RKO (cell line): ENCODE results near the gene ZNF680.
"Not testable (repeated sequence)": the region's sequence is repeated elsewhere in the genome, so short reads cannot be mapped to it uniquely, and the experiment has no call there.

Experiments used
- DNase-seq: peaks from one replicate; pipeline ENCODE4 v3.0.0-alpha.2; 2016; ENCODE audit warnings: low spot score

Gene ZNF680

DNA sequence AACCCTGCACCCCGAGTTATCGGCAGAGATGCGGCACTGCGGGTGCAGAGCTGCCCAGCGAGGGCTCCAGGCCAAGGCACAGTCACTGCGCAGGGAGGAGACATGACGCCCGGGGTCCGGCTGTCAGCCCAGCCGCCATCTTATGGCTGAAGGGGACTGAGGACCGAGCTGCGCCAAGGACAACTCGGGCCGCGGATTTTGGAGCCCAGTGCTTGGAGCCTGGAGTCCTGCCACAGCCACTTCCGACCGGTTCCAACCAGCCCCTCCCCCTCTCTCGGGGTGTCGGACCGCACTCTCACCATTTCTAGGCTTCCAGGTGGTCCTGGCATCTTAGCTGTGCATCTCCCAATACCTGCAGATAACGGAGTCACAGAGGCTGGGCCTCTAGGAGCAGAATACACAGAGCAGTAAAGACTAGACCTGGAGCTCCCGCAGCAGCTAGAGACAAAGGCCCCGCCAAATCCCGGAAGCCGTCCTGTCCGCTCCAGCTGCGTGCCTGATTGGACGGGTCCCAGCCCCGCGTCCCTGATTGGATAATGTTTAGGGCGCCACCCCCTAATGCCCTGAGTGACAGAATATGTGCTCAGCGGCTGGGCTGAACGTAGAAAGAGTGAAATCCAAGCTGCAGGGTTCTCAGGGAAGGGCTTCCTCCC is at the start of gene ZNF680:
TSS of gene ZNF680 (minus strand) at position 446 of the 653 bp plus-strand sequence. CDS start at position 329, 117 bp downstream.
- DNase-seq, result peak; percentile 96

DNA sequence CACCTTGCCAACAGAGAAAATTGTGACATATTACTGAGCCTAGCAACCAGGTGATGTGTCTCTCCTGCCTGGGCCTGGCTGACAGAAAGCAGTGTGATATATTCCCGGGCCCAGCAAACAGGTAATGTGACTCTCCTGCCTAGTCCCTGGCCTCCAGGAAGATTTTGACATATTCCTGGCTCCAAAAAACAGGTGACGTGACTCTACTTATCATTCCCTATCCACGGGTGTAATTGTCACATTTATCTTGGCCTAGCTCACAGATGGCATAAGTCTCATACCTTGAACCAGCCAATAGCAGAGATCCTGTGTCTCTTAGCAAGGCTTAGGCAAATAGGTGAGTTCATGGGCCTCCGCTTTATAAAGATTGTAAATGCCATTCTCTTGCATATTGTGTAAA is 49.6 kb upstream of the ZNF680 start:
- no peak for DNase-seq

DNA sequence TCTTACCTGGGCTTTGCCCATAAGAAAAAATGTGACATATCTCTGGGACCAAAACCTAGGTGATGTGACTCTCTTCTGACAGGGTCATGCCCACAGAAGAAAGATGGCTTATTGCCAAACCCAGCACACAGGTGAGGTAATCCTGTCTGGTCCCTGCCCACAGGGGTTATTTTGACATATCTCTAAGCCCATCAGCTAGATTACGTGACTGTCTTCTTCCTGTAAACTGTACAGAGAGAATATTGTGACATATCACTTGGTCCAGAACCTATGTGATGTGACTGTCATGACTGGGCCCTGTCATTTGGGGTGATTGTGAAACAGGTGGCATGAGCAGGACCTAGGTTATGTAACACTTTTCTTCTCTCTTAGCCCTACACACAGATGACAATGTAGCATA is 48.8 kb upstream of the ZNF680 start:
- no peak for DNase-seq

GRCh38 chr7:64610997-64611396 is 48.1 kb upstream of the ZNF680 start:
- DNase-seq, result no peak

GRCh38 chr7:64608116-64608910 is 45.4 kb upstream of the ZNF680 start:
- no peak for DNase-seq

DNA sequence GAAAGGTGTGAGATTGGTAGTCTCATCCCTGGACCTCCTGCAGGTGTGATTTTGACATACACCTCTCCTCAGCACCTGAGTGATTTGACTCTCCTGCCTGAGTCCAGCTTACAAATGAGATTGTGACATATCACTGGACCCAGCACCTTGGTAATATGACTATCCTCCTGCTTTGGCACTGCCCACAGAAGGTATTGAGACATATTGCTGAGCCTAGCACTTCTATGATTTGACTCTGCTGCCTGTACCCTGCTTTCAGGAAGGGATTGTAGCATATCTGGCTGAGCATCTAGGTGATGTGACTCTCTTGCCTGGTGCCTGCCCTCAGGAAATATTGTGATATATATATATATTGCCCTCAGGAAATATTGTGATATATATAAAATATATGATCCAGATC is 43.5 kb upstream of the ZNF680 start:
- DNase-seq, result no peak

- no peak for DNase-seq
These were observed 40.4 kb upstream of the ZNF680 start for GRCh38 chr7:64603271-64603670.

- DNase-seq, result peak; percentile 83
These were observed 39.6 kb upstream of the ZNF680 start for GRCh38 chr7:64602518-64602917.

- DNase-seq, result no peak
These were observed 39.2 kb upstream of the ZNF680 start for GRCh38 chr7:64602086-64602485.

DNA sequence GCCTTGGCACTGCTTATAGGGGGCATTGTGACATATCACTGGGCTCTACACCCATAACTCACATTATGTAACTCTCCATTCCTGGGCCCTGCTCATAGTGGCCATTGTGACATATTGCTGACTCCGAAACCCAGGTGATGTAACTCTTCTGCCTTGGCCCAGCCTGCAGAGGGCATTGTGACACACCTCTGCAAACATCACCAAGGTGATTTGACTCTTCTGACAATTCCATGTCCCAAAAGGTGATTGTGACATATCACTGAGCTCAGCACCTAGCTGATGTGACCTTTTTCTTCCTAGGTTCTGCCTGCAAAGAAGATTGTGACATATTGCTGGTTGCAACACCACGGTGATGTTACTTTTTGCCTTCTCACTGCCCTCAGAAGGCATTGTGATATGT is 36.5 kb upstream of the ZNF680 start:
- DNase-seq, result no peak

- DNase-seq, result no peak
These were observed 28.1 kb upstream of the ZNF680 start for GRCh38 chr7:64590971-64591370.

DNA sequence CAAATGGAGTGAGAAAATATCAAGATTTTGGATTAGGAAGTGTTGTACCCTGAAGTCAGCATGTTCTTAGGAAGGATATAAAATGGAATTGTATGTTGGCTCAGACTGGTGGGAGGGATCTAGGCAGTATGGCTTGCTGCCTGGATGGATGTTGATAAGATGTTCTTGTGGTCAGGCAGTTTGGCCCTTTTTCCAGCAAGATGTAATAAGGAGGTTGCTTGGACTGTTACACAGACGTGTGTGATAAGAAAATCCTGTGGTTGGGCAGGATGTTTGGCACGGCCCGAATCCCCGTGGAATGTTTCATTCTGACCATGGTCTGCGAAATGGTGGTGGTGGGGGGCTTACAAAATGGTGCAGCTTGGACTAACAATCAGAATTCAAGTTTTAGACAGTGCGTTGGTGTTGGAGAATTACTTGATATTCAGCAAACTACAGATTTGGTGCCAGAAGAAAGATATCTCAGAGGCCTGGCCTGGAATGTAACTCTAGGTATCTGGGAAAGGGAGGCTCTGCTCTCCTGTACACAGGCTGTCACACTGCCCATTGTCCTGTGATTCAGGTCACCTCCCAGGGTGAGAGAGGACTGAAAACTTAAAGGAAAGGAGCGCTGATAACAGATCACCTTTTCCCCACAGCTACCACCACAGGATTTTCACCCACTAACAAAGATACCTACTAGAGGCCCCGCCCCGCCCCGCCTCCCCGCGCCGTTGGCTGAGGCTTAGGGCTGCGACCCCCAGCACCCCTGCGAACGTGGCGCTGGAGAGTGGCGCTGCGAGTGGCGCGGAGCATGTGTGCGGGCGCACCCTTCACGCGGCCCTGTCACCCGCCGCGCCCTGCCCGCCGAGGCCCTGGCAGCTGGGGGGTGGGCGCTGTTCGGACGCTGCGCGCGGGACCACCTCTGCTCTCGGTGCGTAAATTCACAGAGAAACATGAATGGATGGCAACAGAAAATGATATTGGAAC is 19.3 kb upstream of the ZNF680 start:
- DNase-seq, result no peak

- DNase-seq, result no peak
These were observed 18.5 kb upstream of the ZNF680 start for GRCh38 chr7:64581391-64581790.

DNA sequence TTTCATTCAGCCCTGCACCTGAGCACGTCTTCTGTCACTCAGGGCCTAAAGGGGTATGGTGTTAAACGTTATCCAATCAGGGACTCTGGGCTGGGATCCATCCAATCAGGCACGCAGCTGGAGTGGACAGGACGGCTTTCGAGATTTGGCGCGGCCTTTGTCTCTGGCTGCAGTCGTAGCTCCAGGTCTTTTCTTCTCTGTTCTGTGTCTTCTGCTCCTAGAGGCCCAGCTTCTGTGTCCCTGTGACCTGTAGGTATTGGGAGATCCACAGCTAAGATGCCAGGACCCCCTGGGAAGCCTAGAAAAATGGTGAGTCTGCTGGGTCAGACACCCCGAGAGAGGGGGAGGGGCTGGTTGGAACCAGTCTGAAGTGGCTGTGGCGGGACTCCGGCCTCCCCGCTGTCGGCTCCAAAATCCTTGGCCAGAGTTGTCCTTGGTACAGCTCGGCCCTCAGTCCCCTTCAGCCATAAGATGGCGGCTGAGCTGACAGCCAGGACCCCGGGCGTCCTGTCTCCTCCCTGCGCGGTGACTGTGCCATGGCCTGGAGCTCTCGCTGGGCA is 11.7 kb upstream of the ZNF680 start:
- no peak for DNase-seq

DNA sequence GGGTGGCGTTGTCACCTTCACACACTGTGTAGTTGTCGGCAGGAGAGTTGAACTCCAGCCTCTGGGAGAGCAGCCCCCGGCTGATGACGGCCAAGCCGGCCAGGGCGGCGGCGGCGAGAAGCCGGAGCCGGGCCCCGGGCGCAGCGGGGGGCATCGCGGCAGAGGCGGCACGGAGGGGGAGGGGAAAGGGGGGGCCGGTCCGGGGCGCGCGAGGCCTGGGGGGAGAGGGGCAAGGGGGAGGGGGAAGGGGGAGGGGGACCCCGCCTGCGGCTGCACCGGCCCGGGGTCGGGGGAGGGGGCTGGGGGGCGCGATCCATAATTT is 7.4 kb upstream of the ZNF680 start:
- not testable (repeated sequence) for DNase-seq

GRCh38 chr7:64569372-64570283 is 6.8 kb upstream of the ZNF680 start:
- DNase-seq, result not testable (repeated sequence)

- DNase-seq, result peak; percentile 27
These were observed 630 bp downstream of the ZNF680 start for GRCh38 chr7:64562256-64562625.

DNA sequence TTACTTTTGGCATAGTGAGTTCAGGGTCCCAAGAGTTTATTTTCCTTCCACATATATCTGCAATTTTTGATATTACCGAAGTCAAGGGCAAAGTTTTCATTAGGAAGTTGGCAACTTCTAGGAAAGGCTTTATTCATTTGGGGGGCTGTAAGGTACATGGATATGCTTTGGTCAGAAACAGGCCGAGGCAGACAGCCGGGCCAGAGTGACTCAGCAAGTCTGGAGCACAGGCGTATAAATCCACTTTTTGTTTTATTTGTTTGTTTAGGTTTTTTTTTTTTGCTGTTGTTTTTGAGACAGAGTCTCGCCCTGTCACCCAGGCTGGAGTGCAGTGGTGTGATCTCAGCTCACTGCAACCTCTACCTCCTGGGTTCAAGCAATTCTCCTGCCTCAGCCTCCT is 3.7 kb downstream of the ZNF680 start:
- DNase-seq, result peak; percentile 22

- no peak for DNase-seq
These were observed 4.1 kb downstream of the ZNF680 start for GRCh38 chr7:64558781-64559180.

DNA sequence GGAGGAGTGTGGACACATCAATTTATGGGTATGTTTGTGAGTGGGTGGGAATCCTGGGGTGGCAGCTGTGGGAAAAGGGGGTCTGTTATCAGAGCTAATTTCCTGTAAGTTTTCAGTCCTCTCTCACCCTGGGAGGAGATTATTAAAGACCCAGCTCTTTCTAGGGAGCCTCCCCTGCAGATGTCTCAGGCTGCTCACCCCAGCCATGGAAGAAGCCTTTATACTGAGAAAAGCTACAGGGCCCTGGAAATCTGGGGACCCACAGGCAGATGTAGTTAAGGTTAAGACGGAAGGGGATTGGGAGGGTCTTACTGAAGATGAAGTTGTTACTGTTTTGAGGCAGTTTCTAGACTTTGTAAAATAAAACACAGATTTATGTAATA is 4.6 kb downstream of the ZNF680 start:
- DNase-seq, result no peak

- no peak for DNase-seq
These were observed 5.1 kb downstream of the ZNF680 start for GRCh38 chr7:64557601-64558322.
